ENCODE data around the gene ZNF878. TPM values are rescaled to one million over a fixed set of nuclear protein-coding genes. Genes with fewer than 3 reads are reported as not detected.

Gene ZNF878
- total RNA-seq, 1 experiment from 2014 or later: not detected

DNA sequence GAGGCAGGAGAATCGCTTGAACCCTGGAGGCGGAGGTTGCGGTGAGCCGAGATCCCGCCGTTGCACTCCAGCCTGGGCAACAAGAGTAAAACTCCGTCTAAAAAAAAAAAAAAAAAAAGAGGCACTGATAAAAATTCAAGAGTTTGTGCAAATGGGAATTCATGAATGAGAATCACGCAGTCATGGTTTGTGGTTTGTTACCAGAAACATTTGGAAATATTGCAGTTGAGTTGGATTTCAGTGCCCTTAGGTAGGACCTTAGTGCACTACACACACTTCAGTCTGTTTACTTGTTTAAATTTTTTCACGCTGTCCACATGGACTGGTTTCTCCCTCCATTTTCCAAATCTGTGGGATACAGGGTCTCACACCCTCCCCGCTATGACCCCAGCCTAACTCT, 40.2 kb upstream of the ZNF878 start (continued):
- TF ChIP-seq ZFX (IDR thresholded peaks at IDR 0.05) (no peak), CBX3 (IDR thresholded peaks at IDR 0.05; ENCODE audit: low read depth) (no peak), EZH2phosphoT487 (IDR thresholded peaks at IDR 0.05; ENCODE audit: borderline replicate concordance) (no peak), ZNF274 (IDR thresholded peaks at IDR 0.05; ENCODE audit: low read depth, low read length) (no peak), POLR2AphosphoS5 (IDR thresholded peaks at IDR 0.05; ENCODE audit: low read depth, low read length) (no peak), CEBPB (IDR thresholded peaks at IDR 0.05; ENCODE audit: low read depth) (no peak), SIN3A (IDR thresholded peaks at IDR 0.05; ENCODE audit: low read depth) (no peak), RAD21 (IDR thresholded peaks at IDR 0.05; ENCODE audit: low read depth) (no peak)

- TF ChIP-seq SIN3A (IDR thresholded peaks at IDR 0.05; ENCODE audit: low read depth): no peak
- TF ChIP-seq RAD21 (IDR thresholded peaks at IDR 0.05; ENCODE audit: low read depth): no peak
- no peak for TF ChIP-seq SP1 (IDR thresholded peaks at IDR 0.05; ENCODE audit: low read depth)
- no peak for TF ChIP-seq SRF (IDR thresholded peaks at IDR 0.05; ENCODE audit: low read depth)
- TF ChIP-seq ELF1 (IDR thresholded peaks at IDR 0.05; ENCODE audit: borderline replicate concordance, low read depth): no peak
- TF ChIP-seq JUND (IDR thresholded peaks at IDR 0.05): no peak
- TF ChIP-seq, protein P1, sequence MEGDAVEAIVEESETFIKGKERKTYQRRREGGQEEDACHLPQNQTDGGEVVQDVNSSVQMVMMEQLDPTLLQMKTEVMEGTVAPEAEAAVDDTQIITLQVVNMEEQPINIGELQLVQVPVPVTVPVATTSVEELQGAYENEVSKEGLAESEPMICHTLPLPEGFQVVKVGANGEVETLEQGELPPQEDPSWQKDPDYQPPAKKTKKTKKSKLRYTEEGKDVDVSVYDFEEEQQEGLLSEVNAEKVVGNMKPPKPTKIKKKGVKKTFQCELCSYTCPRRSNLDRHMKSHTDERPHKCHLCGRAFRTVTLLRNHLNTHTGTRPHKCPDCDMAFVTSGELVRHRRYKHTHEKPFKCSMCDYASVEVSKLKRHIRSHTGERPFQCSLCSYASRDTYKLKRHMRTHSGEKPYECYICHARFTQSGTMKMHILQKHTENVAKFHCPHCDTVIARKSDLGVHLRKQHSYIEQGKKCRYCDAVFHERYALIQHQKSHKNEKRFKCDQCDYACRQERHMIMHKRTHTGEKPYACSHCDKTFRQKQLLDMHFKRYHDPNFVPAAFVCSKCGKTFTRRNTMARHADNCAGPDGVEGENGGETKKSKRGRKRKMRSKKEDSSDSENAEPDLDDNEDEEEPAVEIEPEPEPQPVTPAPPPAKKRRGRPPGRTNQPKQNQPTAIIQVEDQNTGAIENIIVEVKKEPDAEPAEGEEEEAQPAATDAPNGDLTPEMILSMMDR (IDR thresholded peaks at IDR 0.05 in 2 of 3, conservative IDR thresholded peaks at IDR 0.05 in 1 of 3; ENCODE audit: borderline replicate concordance in 1 of 3, insufficient read depth in 1 of 3, low read depth in 2 of 3, low read length in 2 of 3): no peak
- no peak for TF ChIP-seq FOSL1 (IDR thresholded peaks at IDR 0.05; ENCODE audit: low read depth)
- TF ChIP-seq ZBTB33 (IDR thresholded peaks at IDR 0.05; ENCODE audit: extremely low read depth, insufficient replicate concordance, low read length): no peak
- Histone ChIP-seq H4K20me1 (ENCODE audit: insufficient read depth) (no peaks in the 10 kb centered on the region), H3K79me2 (ENCODE audit: insufficient read depth, low read length) (no peaks in the 10 kb centered on the region), H3K4me1 (ENCODE audit: control insufficient read depth in 1 of 2, insufficient read depth in 2 of 2, low read length in 2 of 2) (no peaks in the 10 kb centered on the region), H3K9me2 (ENCODE audit: insufficient read depth) (no peaks in the 10 kb centered on the region), H3K9ac (ENCODE audit: low read length) (no peak overlapping the region), H3K27ac (ENCODE audit: low read depth, low read length) (no peak overlapping the region), H3K4me2 (ENCODE audit: low read length) (no peak overlapping the region), H2AFZ (ENCODE audit: low read depth, low read length, poor library complexity, severe bottlenecking) (no peak overlapping the region), H3K36me3 (ENCODE audit: control insufficient read depth in 1 of 2, insufficient read depth in 2 of 2, low read length in 2 of 2) (no peaks in the 10 kb centered on the region), H3K27me3 (ENCODE audit: insufficient read depth, low read length) (no peaks in the 10 kb centered on the region), H3K9me3 (ENCODE audit: control insufficient read depth in 1 of 2, insufficient read depth in 1 of 2, low read depth in 1 of 2, low read length in 2 of 2) (peaks cover 0 to 10% of the 10 kb centered on the region in 2 experiments; a peak in 2 of 4 replicates), H3K4me3 (replicated peaks in 1 of 2; ENCODE audit: low read depth in 1 of 2, low read length in 2 of 2) (no peak overlapping the region)
- ChIA-PET RAD21 (ENCODE audit: low non-redundant PET in 1 of 2, low total read pairs in 2 of 2, uncharacterized antibody in 2 of 2, unreplicated experiment in 2 of 2) (no interaction called here), POLR2A (no interaction called here), CTCF (no interaction called here)
- no TSS peak for BruUV-seq (replicated peaks)
- DNase-seq (ENCODE audit: low read depth, low spot score) (no peak), ATAC-seq (no peak)
- intact Hi-C loops (cut with micrococcal nuclease): no loop called here
These were observed 39.5 kb upstream of the ZNF878 start for GRCh38 chr19:12092065-12092867.

All from HCT116 (cell line).